HG03060 (cell line): Measurements from ENCODE around the gene ARSG.
"Not testable (repeated sequence)": the region's sequence is repeated elsewhere in the genome, so short reads cannot be mapped to it uniquely, and the experiment has no call there.

Experiments
- ATAC-seq: cut with Tn5 transposase; IDR thresholded peaks from one replicate; pipeline ENCODE4 v1.9.1; 2021; ENCODE audit warnings: low read depth, moderate number of reproducible peaks; ENCODE audit not compliant: unreplicated experiment

The ARSG gene

DNA sequence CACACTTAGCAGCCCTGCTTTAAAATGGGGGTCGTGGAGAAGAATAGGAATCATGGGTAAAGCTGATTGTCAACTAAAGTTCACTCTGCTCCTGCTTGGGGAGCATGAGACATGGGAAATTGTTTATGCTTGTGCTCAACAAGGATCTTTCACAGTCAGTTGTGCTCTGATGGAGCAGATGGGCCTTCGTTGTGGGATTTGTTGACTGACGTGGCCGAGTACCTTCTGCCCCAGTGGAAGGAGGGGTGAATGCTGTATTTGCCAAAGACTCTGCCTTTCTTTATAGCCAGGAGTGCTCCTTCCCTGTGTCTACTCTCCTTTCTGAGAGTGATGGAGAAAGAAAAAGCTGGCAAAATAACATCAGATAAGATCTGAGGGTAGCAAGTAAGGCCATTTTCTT is 11.4 kb downstream of the ARSG start:
- no peak for ATAC-seq

DNA sequence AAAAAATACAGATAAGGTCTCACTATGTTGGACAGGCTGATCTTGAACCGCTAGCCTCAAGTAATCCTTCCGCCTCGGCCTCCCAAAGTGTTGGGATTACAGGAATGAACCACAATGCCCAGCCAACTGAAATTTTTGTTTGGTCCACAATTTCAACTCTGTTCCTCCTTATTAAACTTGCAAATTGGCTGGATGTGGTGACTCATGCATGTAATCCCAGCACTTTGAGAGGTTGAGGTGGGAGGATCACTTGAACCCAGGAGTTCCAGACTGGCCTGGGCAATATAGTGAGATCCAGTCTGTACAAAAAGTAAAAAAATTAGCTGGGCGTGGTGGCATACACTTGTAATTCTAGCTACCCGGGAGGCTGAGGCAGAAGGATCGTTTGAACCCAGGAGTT is 13.4 kb downstream of the ARSG start:
- no peak for ATAC-seq

- no peak for ATAC-seq
Measured at GRCh38 chr17:68305142-68305541, 13.8 kb downstream of the ARSG start.

GRCh38 chr17:68306819-68307218 is 15.5 kb downstream of the ARSG start:
- ATAC-seq = no peak

DNA sequence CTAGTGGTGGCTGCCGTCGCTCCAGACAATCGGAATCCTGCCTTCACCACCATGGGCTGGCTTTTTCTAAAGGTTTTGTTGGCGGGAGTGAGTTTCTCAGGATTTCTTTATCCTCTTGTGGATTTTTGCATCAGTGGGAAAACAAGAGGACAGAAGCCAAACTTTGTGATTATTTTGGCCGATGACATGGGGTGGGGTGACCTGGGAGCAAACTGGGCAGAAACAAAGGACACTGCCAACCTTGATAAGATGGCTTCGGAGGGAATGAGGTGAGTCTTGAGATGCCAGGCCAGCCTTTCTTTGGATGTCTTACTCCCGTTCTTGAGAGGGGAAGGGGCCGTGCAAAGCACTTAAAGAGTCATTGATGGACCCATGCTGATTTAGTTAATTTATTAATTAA is 16.1 kb downstream of the ARSG start:
- ATAC-seq = no peak

DNA sequence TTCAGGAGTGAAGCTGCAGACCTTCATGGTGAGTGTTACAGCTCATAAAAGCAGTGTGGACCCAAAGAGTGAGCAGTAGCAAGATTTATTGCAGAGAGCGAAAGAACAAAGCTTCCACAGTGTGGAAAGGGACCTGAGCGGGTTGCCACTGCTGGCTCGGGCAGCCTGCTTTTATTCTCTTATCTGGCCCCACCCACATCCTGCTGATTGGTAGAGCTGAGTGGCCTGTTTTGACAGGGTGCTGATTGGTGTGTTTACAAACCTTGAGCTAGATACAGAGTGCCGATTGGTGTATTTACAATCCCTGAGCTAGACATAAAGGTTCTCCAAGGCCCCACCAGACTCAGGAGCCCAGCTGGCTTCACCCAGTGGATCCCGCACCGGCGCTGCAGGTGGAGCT is 17.2 kb downstream of the ARSG start:
- ATAC-seq = not testable (repeated sequence)

GRCh38 chr17:68309066-68309670 is 17.9 kb downstream of the ARSG start:
- ATAC-seq = not testable (repeated sequence)

- no peak for ATAC-seq
Measured at GRCh38 chr17:68310152-68310551, 18.9 kb downstream of the ARSG start.

DNA sequence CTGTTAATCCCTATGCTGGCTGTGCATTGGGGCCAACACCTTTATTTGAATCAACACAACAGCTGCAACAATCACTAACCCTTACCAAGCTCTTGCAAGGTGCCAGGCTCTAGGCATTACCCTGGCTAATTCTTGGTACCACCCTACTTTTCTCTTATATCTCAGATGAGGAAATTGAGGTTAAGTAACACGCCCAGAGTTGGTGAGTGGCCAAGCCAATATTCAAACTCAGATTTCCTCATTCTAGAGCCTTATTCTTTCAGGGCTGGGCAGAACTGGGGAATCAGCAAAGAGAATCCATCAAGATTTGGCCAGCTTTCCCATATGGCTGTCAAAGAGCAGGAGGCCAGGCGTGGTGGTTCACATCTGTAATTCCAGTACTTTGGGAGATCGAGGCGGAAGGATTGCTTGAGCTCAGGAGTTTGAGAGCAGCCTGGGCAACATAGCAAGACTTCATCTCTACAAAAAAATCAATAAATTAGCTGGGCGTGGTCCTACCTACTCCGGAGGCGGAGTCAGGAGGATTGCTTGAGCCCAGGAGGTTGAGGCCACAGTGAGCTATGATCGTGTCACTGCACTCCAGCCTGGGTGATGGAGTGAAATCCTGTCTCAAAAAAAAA is 23.7 kb downstream of the ARSG start:
- ATAC-seq = no peak

DNA sequence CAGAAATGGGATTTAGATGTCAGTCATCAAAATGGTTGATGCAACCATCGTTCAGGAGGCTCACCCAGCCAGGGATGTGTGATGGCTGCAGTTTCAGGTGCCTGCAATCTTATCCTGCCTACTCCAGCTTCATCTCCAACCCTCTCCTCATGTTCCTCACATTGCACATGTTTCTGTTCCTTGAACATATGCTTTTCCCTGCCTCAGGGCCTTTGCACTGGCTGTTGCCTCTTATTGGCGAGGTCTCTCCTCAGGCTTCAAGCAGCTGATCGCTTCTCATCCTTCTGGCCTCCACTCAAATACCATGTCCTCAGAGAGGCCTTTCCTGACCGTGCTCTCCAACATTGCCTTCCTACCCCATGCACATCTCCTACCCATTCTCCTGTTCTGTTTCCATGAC is 24.6 kb downstream of the ARSG start:
- ATAC-seq = no peak

- ATAC-seq = no peak
Measured at GRCh38 chr17:68317458-68317857, 26.2 kb downstream of the ARSG start.

DNA sequence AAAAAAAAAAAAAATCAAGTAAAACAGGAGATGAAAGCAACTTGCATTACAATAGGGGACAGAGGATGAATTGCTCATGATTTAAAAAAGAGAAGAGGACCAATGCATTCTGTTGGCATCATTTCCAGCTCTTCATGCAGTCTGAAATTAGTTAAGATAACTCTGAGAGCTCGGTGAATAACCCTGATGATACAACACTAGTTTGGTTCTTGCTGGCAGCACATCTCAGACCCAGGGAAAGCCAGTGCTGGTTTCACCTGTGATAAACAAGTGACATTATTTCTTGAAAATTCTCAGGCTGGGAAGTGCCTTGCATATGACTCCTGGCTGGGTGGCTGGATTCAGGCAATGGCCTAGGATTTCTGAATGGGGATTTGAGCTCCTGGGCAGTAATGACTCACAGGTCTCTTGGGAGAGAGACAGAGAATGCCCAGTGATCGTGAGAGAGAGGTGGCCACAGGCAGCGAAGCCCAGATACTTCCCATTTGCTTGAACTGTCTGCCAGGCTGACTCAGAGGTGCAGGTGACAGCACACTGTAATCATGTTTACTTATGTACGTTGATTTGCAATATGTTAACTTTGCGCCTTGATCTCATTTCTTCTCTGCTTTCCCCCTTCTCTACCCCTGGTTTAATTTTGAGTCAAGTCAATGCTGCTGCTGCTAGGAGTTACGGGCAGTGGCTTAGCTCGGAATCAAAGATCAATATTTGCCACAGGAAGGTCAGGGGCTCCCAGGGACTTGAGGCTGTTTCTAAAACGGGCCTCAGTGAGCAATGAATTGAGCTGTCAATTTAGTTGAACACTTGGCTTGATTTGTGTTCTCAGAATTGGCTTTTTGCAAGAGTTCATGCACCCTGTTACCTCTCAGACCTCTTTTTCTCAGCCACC is 27.1 kb downstream of the ARSG start:
- no peak for ATAC-seq

GRCh38 chr17:68319410-68320162 is 28.3 kb downstream of the ARSG start:
- no peak for ATAC-seq

- ATAC-seq = no peak
Measured at GRCh38 chr17:68320311-68320865, 29.1 kb downstream of the ARSG start.

DNA sequence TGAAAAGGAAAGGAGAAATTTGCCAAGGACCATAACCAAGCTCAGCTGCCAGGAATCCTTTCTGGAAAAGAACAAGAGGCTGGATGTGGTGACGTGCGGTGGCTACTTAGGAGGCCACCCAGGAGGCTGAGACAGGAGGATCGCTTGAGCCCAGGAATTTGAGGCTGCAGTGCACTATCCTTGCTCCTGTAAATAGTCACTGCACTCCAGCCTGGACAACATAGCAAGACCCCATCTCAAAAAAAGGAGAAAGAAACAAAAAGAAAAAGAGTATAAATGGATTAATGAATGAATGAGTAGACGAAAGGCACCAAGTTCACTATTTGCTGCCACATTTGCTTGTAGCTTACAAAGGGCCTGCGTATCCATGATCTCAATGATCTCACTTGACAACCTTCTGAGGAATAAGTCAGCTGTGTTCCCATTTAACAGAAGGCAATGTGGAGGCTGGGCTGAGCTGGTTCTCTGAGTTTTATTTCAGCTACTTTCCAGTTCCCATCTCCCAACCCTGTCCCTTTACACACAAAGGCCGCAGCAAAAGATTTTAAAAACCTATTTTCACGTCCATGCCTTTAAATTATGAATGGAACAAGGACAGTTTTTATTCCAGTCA is 29.8 kb downstream of the ARSG start:
- ATAC-seq = no peak

DNA sequence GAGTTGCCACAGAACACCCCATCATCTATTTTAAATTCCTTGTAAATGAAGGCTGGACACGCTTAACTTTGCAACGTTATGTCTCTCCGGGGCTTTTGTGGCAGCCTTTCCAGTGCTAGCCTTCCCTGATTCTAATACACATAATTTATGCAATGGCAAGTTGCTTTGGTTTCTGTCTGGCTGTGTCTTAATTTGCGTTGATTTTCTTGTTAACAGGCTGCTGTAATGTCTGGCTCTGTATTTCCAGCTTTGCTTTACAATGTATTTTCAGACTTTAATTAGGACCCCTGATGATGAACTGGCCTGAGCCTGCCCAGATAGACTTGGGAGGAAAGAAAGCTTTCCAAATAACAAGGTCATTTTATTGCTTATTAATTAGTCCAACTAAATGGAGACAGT is 30.3 kb downstream of the ARSG start:
- no peak for ATAC-seq

GRCh38 chr17:68322630-68323029 is 31.3 kb downstream of the ARSG start:
- no peak for ATAC-seq

GRCh38 chr17:68324114-68324513 is 32.8 kb downstream of the ARSG start:
- no peak for ATAC-seq

GRCh38 chr17:68324654-68325336 is 33.5 kb downstream of the ARSG start:
- ATAC-seq = no peak

DNA sequence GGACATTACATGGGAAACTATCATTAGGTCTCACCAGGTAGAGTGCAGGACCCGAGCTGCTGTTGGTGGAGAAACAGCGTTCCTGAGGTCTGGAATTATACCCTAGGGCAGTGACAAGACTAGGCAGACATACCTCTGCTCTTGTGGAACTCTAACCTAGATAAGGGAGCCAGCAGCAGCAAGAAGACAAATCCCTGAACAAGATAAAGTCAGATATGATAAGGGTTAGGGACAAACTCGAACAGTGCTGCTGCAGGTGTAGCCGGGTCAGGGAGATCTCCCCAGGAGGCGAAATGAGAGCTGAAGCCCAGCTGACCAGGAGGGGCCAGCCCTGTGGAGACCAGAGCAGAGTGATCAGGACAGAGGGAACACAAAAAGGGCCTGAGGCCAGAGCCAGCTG is 34.7 kb downstream of the ARSG start:
- ATAC-seq = no peak
